Fibroblast of peridontal ligament (primary cell): Measurements from ENCODE around the gene CD151.

ENCODE experiments used
- DNase-seq: peaks from one replicate; pipeline ENCODE4 v3.0.0-alpha.2; 2010; ENCODE audit errors: extremely low read depth

Gene CD151

GRCh38 chr11:843086-843734 lies 10.5 kb downstream of the CD151 start:
- no peak for DNase-seq

GRCh38 chr11:843818-844692 lies 11.3 kb downstream of the CD151 start:
- peak; percentile 96 for DNase-seq

DNA sequence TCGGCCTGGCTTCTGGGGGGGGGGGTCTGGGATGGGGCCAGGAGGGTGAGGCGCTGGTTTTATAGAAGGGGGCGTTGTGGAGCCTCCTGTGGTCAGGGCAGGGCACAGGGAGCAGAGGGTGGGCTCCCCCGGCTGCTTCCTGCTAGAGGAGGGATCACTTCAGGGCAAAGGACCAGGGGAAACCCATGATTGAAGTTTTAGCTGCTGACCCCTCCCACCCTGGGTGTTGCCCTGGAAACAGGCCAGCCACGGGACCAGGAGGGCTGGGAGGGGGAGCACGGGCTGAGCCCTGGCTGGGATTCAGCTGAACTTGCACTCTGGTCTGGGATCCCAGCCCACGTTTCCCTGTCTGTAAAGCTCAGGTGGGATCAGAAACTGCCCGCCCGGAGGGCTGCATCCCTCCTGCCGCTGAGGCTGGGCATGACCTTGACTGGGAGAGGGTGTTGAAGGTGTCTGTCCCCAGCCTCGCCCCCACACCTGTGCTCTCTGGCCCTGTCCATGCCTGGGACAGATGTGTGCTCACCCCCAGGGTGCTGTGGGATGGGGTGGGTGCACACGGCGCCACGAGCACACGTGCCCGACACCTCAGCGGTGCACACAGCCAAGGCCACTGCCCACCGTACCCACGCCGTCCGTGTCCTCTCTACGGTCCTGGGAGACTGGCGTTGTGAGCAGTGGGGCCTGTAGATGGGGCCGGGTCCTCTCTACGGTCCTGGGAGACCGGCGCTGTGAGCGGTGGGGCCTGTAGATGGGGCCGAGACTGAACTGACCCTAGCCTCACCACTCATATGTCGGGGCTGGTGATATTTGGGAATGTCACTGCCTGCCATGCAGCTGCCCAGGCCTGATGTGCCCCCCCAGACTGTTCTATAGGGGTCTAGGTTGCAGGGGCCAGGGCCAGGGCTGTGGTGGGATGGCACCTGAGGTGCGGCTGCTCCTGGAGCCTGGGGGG lies 12.2 kb downstream of the CD151 start:
- DNase-seq: peak; percentile 97

DNA sequence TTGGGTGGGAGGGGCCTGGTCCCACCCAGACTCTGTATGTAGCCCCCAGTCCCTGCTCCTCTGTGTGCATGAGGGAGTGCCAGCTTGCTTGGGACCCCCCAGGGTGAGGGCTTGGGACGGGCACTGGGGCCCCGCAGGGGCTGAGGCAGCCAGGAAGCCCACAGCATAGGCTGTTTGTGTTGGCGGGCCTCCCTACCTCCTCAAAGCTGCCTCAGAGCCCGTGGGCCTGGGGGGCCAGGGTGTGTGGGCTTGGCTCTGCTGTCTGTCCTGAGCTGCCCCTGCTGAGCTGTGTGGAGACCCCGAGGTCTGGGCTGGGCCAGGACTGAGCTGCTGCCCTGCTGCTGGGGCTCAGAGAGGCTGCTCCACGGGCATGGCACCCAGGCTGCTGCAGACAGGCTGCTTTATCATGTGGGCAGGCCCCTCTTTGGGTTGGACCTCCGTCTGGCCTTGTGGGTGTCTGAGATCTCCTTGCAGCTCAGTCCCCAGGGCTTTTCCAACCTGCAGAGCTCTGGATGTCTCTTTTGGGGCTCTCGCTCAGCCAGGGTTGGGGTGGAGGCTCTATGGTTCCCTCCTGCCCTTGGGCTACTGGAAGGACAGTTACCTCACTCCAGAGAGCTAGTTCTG lies 13.2 kb downstream of the CD151 start:
- no peak for DNase-seq

DNA sequence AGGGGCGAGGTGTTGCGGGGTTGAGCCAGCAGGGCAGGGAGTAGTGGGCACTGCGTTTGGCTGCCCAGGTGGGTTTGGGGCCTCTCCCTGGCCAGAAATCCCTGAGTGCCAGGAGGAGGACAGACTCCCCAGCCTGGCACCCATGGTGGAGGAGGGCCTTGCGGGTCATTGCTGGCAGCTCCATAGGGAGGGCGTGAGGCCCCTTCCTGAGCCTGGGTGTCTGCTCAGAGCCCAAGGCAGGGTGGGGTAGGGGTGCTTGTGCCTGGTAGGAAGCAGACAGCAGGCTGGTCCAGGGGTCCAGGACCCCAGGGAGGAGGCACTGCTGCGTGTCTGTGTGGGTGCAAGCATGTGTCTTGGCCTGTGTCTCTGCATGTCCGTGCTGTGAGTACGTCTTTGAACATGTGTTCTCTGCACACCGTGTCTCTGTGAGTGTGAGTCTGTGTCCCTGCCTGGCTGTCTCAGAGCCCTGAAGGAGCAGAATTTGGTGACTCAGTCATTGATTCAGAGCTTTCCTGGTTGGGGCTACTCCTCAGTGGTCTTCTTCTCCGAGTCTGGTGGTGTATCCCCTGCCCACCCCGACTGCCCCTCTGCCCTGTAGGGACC lies 13.8 kb downstream of the CD151 start:
- no peak for DNase-seq

DNA sequence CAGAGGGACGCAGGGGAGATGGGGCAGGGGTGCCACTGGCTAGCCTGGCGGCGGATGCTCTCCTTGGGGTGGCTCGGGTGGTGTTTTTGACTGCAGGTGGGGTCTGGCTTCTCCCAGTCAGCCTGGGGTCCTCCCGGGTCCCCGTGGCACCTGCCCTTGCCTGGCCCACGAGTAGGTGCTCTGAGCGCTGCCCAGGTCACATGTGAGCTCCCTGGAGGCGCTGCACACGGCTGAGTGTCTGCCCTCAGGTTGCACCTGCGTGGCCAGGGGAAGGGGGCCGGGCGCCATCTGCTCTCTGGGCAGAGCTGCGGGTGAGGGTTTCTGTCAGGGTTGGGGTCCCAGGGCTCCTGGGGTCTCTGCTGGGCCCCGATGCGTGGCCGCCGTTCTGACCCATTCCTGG lies 15.1 kb downstream of the CD151 start:
- DNase-seq: no peak

GRCh38 chr11:848380-848931 lies 15.7 kb downstream of the CD151 start:
- no peak for DNase-seq

GRCh38 chr11:849104-849824 lies 16.5 kb downstream of the CD151 start:
- no peak for DNase-seq

DNA sequence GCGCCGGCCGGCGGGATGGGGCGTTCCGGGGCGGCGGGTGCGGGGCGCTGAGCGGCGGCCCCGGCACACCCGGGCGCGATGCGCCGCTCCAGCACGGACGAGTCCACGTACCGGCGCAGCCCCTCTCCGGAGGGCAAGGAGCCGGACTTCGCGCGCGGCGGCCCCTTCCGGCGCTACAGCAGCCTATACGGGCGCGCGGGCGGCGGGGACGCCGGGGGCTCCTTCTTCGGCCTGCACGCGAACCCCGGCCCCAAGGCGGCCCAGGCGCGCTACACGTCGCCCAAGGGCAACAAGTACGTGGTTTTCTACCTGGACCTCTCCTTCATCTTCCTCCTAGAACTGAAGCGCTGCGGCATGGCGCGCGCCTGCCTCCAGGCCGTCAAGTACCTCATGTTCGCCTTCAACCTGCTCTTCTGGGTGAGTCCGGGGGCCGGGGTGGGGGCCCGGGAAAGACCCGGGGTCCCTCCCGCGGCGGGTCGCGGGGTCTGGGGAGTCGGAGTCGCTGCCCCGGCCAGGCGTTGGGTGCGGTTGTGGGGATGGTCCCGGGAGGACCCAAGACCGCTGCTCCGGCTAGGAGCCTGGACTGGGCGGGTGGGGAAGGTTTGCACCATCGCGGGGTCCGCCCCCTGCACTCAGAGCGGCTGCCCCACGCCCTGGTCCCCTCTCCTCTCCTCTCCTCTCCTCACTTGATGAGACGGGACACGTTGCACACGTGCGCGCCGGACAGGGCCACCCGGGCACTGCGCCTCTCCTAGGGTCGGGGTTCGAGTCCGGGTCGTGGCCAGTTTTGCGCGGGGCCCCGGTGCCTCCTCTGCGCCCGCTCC lies 17.4 kb downstream of the CD151 start:
- DNase-seq: no peak

- no peak for DNase-seq
Measured at GRCh38 chr11:850775-851763, 18.3 kb downstream of the CD151 start.

- no peak for DNase-seq
Measured at GRCh38 chr11:852762-853161, 20.0 kb downstream of the CD151 start.

DNA sequence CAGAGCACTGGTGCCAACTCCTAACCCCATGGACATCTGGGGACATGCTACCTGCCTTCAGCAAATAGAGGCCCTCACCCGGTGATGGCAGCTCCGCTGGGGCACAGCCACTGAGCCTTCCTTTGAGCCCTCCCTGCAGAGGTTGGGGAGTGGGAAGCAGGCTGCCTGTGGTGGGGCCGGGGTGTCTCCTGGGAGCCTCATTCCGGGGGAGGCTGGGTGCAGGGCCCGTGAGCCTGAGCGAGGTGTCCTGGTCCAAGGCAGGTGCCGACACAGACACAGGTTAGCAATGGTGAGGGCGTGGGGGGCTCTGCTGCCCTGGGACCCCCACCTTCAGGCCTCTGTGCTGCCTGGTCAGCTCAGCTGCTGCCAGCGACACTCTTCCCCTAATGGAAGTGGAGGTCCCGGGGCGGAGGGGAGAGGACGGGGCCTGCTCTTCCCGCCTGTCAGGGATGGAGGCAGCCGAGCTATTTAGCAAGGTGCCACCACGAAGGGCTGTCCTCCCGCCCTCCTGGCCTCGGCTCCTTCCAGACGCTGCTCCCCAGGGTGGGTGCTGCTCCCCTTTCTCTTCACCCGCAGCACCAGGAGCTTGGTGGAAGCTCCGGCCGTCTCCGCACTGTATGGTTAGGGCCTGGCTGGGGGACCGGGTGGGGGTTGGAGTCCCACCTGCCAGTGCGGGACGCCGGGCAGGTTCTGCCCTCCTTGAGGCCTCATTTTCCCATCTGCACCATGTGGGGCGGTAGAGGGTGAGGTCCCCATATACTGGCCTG lies 21.1 kb downstream of the CD151 start:
- no peak for DNase-seq

DNA sequence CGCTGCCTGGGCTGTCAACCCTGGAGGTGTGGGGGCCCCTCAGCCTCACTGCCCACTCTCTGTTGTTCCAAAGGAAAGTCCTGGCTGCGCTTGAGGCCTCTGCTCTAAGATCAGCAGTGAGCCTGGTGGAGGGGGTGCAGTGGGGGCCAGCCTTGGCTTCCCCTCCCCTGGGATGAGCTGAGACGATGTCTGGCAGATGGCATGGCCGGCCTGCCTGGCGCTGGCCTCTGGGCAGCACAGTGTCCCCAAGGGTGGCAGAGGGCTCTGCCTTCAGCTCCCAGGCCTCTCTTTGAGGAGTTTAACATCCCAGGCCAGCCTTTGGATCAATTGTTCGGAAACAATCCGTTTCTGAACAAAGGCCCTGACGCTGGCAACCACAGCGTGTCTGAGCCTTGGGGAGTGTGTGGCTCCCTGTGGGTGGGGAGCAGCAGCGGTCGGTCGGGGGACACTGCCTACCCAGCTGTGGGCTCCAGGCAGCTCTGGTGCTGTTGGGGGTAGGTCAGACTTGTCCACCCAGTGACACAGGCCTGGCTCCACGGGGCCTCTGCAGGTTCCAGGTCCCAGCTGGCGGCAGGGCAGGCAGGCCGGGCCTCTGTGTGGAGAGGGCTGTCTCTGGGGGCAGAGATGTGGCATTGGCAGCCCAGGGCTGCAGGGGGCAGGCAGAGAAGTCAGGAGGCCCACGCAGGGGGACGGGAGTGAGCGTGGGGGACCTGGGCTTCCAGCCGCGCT lies 22.0 kb downstream of the CD151 start:
- DNase-seq: no peak

- no peak for DNase-seq
Measured at GRCh38 chr11:855330-855674, 22.6 kb downstream of the CD151 start.

DNA sequence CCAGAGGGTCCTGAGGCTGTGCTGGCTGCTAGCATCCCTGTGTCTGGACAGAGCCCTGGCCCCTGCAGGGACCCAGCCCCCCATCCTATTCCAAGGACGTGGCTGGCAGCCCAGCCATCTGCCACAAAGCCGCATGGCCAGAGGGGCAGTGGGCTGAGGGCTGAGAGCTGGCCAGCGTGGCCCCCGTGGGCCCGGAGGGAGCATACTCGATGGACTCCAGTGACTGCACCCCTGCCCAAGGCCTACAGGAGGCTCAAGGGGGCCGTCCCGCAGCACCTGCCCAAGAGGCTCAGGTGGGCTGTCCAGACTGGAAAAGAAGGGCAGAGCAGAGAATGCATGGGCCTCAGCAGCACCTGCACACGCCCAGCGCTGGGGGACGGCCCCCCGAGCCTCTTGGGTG lies 23.0 kb downstream of the CD151 start:
- DNase-seq: no peak

- DNase-seq: no peak
Measured at GRCh38 chr11:856397-856796, 23.6 kb downstream of the CD151 start.
